ENCODE results near the gene CNOT9. TPM values are rescaled to one million over a fixed set of nuclear protein-coding genes. Genes with fewer than 3 reads are reported as not detected.

Gene CNOT9
- total RNA-seq, 1 experiment from 2014 or later, result 89.5 TPM

GRCh38 chr2:218631837-218632236 is 63.2 kb downstream of the CNOT9 start:
- no peaks in the 10 kb centered on the region for H3K4me1 ChIP-seq (ENCODE audit: insufficient read depth, low read length, poor library complexity, severe bottlenecking)
- no peak overlapping the region for H3K27ac ChIP-seq (ENCODE audit: low read depth, low read length, poor library complexity, severe bottlenecking)
- TF ChIP-seq EZH2 (IDR thresholded peaks at IDR 0.05; ENCODE audit: borderline replicate concordance, low read depth, low read length, poor library complexity, severe bottlenecking) (no peak), CTCF (conservative IDR thresholded peaks at IDR 0.05; ENCODE audit: low read depth, low read length) (no peak)
- intact Hi-C loops (cut with micrococcal nuclease; ENCODE audit: unreplicated experiment), result no loop called here
- H3K27me3 ChIP-seq (replicated peaks; ENCODE audit: insufficient read depth, low read depth, low read length, poor library complexity), result no peaks in the 10 kb centered on the region
- no peak overlapping the region for H3K4me3 ChIP-seq (ENCODE audit: low read depth, low read length, poor library complexity, severe bottlenecking)
- CTCF ChIA-PET, result no interaction called here
- BruUV-seq (replicated peaks), result no TSS peak
- peak; percentile 38 for DNase-seq (ENCODE audit: low spot score)
- H3K36me3 ChIP-seq (ENCODE audit: insufficient read depth, low read length, poor library complexity, severe bottlenecking), result peaks cover 14% of the 10 kb centered on the region
- POLR2A ChIA-PET (ENCODE audit: low non-redundant PET), result interaction anchor here (0.6 to 0.7 kb wide), 2 partner anchors 229 to 756 kb away, joined by 3 to 12 read pairs; partner anchors contain the start of gene DNPEP
- no peaks in the 10 kb centered on the region for H3K9me3 ChIP-seq (ENCODE audit: low read depth, low read length, poor library complexity, severe bottlenecking)

GRCh38 chr2:218635719-218636118 is 67.1 kb downstream of the CNOT9 start:
- TF ChIP-seq CTCF (conservative IDR thresholded peaks at IDR 0.05; ENCODE audit: low read depth, low read length), result no peak
- no peak for TF ChIP-seq EZH2 (IDR thresholded peaks at IDR 0.05; ENCODE audit: borderline replicate concordance, low read depth, low read length, poor library complexity, severe bottlenecking)
- no TSS peak for BruUV-seq (replicated peaks)
- no peaks in the 10 kb centered on the region for H3K9me3 ChIP-seq (ENCODE audit: low read depth, low read length, poor library complexity, severe bottlenecking)
- DNase-seq (ENCODE audit: low spot score), result no peak
- H3K27me3 ChIP-seq (replicated peaks; ENCODE audit: insufficient read depth, low read depth, low read length, poor library complexity), result no peaks in the 10 kb centered on the region
- H3K36me3 ChIP-seq (ENCODE audit: insufficient read depth, low read length, poor library complexity, severe bottlenecking), result peaks cover 46% of the 10 kb centered on the region
- H3K4me3 ChIP-seq (ENCODE audit: low read depth, low read length, poor library complexity, severe bottlenecking), result no peak overlapping the region
- no peaks in the 10 kb centered on the region for H3K4me1 ChIP-seq (ENCODE audit: insufficient read depth, low read length, poor library complexity, severe bottlenecking)
- intact Hi-C loops (cut with micrococcal nuclease; ENCODE audit: unreplicated experiment), result no loop called here
- CTCF ChIA-PET, result no interaction called here
- POLR2A ChIA-PET (ENCODE audit: low non-redundant PET), result no interaction called here
- H3K27ac ChIP-seq (ENCODE audit: low read depth, low read length, poor library complexity, severe bottlenecking), result no peak overlapping the region

- DNase-seq (ENCODE audit: low spot score), result no peak
- CTCF ChIA-PET, result no interaction called here
- intact Hi-C loops (cut with micrococcal nuclease; ENCODE audit: unreplicated experiment), result no loop called here
- no peaks in the 10 kb centered on the region for H3K9me3 ChIP-seq (ENCODE audit: low read depth, low read length, poor library complexity, severe bottlenecking)
- H3K27me3 ChIP-seq (replicated peaks; ENCODE audit: insufficient read depth, low read depth, low read length, poor library complexity), result no peaks in the 10 kb centered on the region
- no TSS peak for BruUV-seq (replicated peaks)
- no peak for TF ChIP-seq CTCF (conservative IDR thresholded peaks at IDR 0.05; ENCODE audit: low read depth, low read length)
- no peak for TF ChIP-seq EZH2 (IDR thresholded peaks at IDR 0.05; ENCODE audit: borderline replicate concordance, low read depth, low read length, poor library complexity, severe bottlenecking)
- peaks cover 65% of the 10 kb centered on the region for H3K36me3 ChIP-seq (ENCODE audit: insufficient read depth, low read length, poor library complexity, severe bottlenecking)
- H3K4me1 ChIP-seq (ENCODE audit: insufficient read depth, low read length, poor library complexity, severe bottlenecking), result no peaks in the 10 kb centered on the region
- H3K4me3 ChIP-seq (ENCODE audit: low read depth, low read length, poor library complexity, severe bottlenecking), result no peak overlapping the region
- no peak overlapping the region for H3K27ac ChIP-seq (ENCODE audit: low read depth, low read length, poor library complexity, severe bottlenecking)
- POLR2A ChIA-PET (ENCODE audit: low non-redundant PET), result no interaction called here
These were observed 69.7 kb downstream of the CNOT9 start for GRCh38 chr2:218638372-218638771.

Measured in A673 (cell line).